DND-41 (cell line): ENCODE measurements around the gene FSD1L.

ENCODE experiments used
- CTCF ChIP-seq: IDR thresholded peaks from 2 replicates; pipeline ENCODE4 v1.5.1; 2012; ENCODE audit warnings: borderline replicate concordance, low read length, moderate library complexity, mild to moderate bottlenecking; ENCODE audit not compliant: poor library complexity, severe bottlenecking; ENCODE audit errors: extremely low read depth
- EZH2 ChIP-seq: IDR thresholded peaks from 3 replicates; pipeline ENCODE4 v1.6.1; 2012; ENCODE audit warnings: borderline replicate concordance, low read depth, mild to moderate bottlenecking, moderate library complexity, low read length, inconsistent platforms; ENCODE audit not compliant: severe bottlenecking

- no peak for TF ChIP-seq CTCF
- no peak for TF ChIP-seq EZH2
These were observed 46.2 kb upstream of the FSD1L start for GRCh38 chr9:105401651-105402050.
